A673 (cell line): ENCODE measurements around the gene ZNF433.

ENCODE experiments used
- EZH2 ChIP-seq: fragments of 200-600 bp; sonication (generic); IDR thresholded peaks from 2 replicates; pipeline ENCODE4 v1.6.1; 2017; ENCODE audit warnings: borderline replicate concordance, low read depth, mild to moderate bottlenecking, mixed read lengths, antibody characterized with exemption, low read length; ENCODE audit not compliant: poor library complexity, severe bottlenecking
- TF ChIP-seq, protein P1 (sequence below): fragments of 300-800, 200-600 bp; sonication (generic); conservative IDR thresholded peaks from 2 replicates; pipeline ENCODE4 v1.5.1; 2017; ENCODE audit warnings: low read depth, mild to moderate bottlenecking, antibody characterized with exemption, low read length, moderate library complexity, mixed read lengths

DNA sequence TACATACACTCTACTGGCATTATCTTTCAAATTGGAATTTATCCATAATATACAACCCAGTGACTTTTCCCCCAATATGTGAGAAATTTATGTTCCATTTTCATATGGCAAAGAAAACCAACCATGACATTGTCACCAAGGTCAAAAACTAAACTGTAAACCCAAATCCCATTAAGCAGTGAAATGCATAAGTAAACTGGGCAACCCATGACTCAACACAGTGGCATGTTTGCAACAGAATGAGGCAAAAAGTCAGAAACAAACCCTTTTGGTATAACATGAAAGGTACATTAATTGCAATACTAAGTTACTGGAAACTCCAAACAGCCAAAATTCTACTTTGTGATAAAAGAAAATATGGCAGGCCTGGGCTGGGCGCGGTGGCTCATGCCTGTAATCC lies 12.4 kb upstream of the ZNF433 start:
- TF ChIP-seq, protein P1, sequence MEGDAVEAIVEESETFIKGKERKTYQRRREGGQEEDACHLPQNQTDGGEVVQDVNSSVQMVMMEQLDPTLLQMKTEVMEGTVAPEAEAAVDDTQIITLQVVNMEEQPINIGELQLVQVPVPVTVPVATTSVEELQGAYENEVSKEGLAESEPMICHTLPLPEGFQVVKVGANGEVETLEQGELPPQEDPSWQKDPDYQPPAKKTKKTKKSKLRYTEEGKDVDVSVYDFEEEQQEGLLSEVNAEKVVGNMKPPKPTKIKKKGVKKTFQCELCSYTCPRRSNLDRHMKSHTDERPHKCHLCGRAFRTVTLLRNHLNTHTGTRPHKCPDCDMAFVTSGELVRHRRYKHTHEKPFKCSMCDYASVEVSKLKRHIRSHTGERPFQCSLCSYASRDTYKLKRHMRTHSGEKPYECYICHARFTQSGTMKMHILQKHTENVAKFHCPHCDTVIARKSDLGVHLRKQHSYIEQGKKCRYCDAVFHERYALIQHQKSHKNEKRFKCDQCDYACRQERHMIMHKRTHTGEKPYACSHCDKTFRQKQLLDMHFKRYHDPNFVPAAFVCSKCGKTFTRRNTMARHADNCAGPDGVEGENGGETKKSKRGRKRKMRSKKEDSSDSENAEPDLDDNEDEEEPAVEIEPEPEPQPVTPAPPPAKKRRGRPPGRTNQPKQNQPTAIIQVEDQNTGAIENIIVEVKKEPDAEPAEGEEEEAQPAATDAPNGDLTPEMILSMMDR = no peak
- no peak for TF ChIP-seq EZH2
